ENCODE data around the gene TOX2.

The TOX2 gene

GRCh38 chr20:44104798-44105517, 190.3 kb downstream of the TOX2 start:
- peaks cover 0 to 30% (median 10%) of the 10 kb centered on the region in 5 experiments for H3K9me3 ChIP-seq (ENCODE audit: control extremely low read depth in 1 of 5, control insufficient read depth in 4 of 5, insufficient read depth in 2 of 5, low read depth in 1 of 5, low read length in 4 of 5)
- POLR2A ChIA-PET: no interaction called here
- DNase-seq: peak in 1 of 3 donors; percentile 9
- CTCF ChIA-PET: interaction anchor here (1.1 kb wide), 1 partner anchor 85 kb away, joined by 3 read pairs; no protein-coding TSS in a partner anchor
- peaks cover 2 to 17% (median 4%) of the 10 kb centered on the region in 5 experiments for H3K27me3 ChIP-seq (replicated peaks in 2 of 5; ENCODE audit: control insufficient read depth in 4 of 5, insufficient read depth in 5 of 5, low read length in 4 of 5)
- WGBS (ENCODE audit: insufficient coverage): 73% methylated on average over 3 of the region's 7 CpGs
- no peaks in the 10 kb centered on the region for H3K36me3 ChIP-seq (ENCODE audit: control insufficient read depth in 4 of 4, insufficient read depth in 4 of 4, low read length in 3 of 4)
- no peak overlapping the region for H3K4me3 ChIP-seq (ENCODE audit: control insufficient read depth in 1 of 7, extremely low read depth in 1 of 7, insufficient read depth in 4 of 7, low read depth in 2 of 7, low read length in 6 of 7)
- H3K27ac ChIP-seq (ENCODE audit: insufficient read depth in 1 of 2, low read depth in 1 of 2, low read length in 2 of 2, poor library complexity in 1 of 2, severe bottlenecking in 2 of 2): no peak overlapping the region
- H3K4me1 ChIP-seq (ENCODE audit: control extremely low read depth in 1 of 4, control insufficient read depth in 4 of 4, insufficient read depth in 4 of 4, low read length in 3 of 4): no peaks in the 10 kb centered on the region

DNA sequence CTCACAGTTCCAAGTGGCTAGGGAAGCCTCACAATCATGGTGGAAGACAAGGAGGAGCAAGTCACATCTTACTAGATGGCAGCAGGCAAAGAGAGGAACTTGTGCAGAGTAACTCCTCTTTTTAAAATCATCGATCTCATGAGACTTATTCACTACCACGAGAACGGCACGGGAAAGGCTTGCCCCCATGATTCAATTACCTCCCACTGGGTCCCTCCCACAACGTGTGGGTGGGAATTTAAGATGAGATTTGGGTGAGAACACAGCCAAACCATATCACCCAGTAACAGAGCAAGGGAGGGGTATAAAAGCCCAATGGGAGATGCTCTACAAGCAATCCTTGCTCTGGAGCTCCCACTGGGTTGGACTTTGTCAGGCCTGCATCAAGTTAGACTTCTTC, 192.0 kb downstream of the TOX2 start:
- CTCF ChIA-PET: no interaction called here
- Histone ChIP-seq H3K4me3 (ENCODE audit: control insufficient read depth in 1 of 7, extremely low read depth in 1 of 7, insufficient read depth in 4 of 7, low read depth in 2 of 7, low read length in 6 of 7) (no peak overlapping the region), H3K27ac (ENCODE audit: insufficient read depth in 1 of 2, low read depth in 1 of 2, low read length in 2 of 2, poor library complexity in 1 of 2, severe bottlenecking in 2 of 2) (no peak overlapping the region), H3K36me3 (ENCODE audit: control insufficient read depth in 4 of 4, insufficient read depth in 4 of 4, low read length in 3 of 4) (no peaks in the 10 kb centered on the region), H3K9me3 (ENCODE audit: control extremely low read depth in 1 of 5, control insufficient read depth in 4 of 5, insufficient read depth in 2 of 5, low read depth in 1 of 5, low read length in 4 of 5) (peaks cover 0 to 30% (median 10%) of the 10 kb centered on the region in 5 experiments), H3K27me3 (replicated peaks in 2 of 5; ENCODE audit: control insufficient read depth in 4 of 5, insufficient read depth in 5 of 5, low read length in 4 of 5) (peaks cover 2 to 25% (median 4%) of the 10 kb centered on the region in 5 experiments), H3K4me1 (ENCODE audit: control extremely low read depth in 1 of 4, control insufficient read depth in 4 of 4, insufficient read depth in 4 of 4, low read length in 3 of 4) (no peaks in the 10 kb centered on the region)
- no CpG with 5 or more reads among the region's 5 CpGs for WGBS (ENCODE audit: insufficient coverage)
- POLR2A ChIA-PET: no interaction called here
- no peak for DNase-seq

GRCh38 chr20:44109951-44110361, 195.3 kb downstream of the TOX2 start:
- Histone ChIP-seq H3K27ac (ENCODE audit: insufficient read depth in 1 of 2, low read depth in 1 of 2, low read length in 2 of 2, poor library complexity in 1 of 2, severe bottlenecking in 2 of 2) (no peak overlapping the region), H3K27me3 (replicated peaks in 2 of 5; ENCODE audit: control insufficient read depth in 4 of 5, insufficient read depth in 5 of 5, low read length in 4 of 5) (peaks cover 0 to 26% (median 12%) of the 10 kb centered on the region in 5 experiments), H3K4me3 (ENCODE audit: control insufficient read depth in 1 of 7, extremely low read depth in 1 of 7, insufficient read depth in 4 of 7, low read depth in 2 of 7, low read length in 6 of 7) (no peak overlapping the region), H3K36me3 (ENCODE audit: control insufficient read depth in 4 of 4, insufficient read depth in 4 of 4, low read length in 3 of 4) (no peaks in the 10 kb centered on the region), H3K9me3 (ENCODE audit: control extremely low read depth in 1 of 5, control insufficient read depth in 4 of 5, insufficient read depth in 2 of 5, low read depth in 1 of 5, low read length in 4 of 5) (peaks cover 0 to 17% (median 4%) of the 10 kb centered on the region in 5 experiments), H3K4me1 (ENCODE audit: control extremely low read depth in 1 of 4, control insufficient read depth in 4 of 4, insufficient read depth in 4 of 4, low read length in 3 of 4) (no peaks in the 10 kb centered on the region)
- ChIA-PET POLR2A (no interaction called here), CTCF (no interaction called here)
- WGBS (ENCODE audit: insufficient coverage): 56% methylated on average over 5 of the region's 5 CpGs
- DNase-seq: no peak

- no peak overlapping the region for H3K27ac ChIP-seq (ENCODE audit: insufficient read depth in 1 of 2, low read depth in 1 of 2, low read length in 2 of 2, poor library complexity in 1 of 2, severe bottlenecking in 2 of 2)
- no peak for DNase-seq
- no peak overlapping the region for H3K4me3 ChIP-seq (ENCODE audit: control insufficient read depth in 1 of 7, extremely low read depth in 1 of 7, insufficient read depth in 4 of 7, low read depth in 2 of 7, low read length in 6 of 7)
- H3K4me1 ChIP-seq (ENCODE audit: control extremely low read depth in 1 of 4, control insufficient read depth in 4 of 4, insufficient read depth in 4 of 4, low read length in 3 of 4): no peaks in the 10 kb centered on the region
- H3K9me3 ChIP-seq (ENCODE audit: control extremely low read depth in 1 of 5, control insufficient read depth in 4 of 5, insufficient read depth in 2 of 5, low read depth in 1 of 5, low read length in 4 of 5): peaks cover 0 to 17% (median 4%) of the 10 kb centered on the region in 5 experiments
- CTCF ChIA-PET: no interaction called here
- POLR2A ChIA-PET: no interaction called here
- peaks cover 0 to 33% (median 11%) of the 10 kb centered on the region in 5 experiments for H3K27me3 ChIP-seq (replicated peaks in 2 of 5; ENCODE audit: control insufficient read depth in 4 of 5, insufficient read depth in 5 of 5, low read length in 4 of 5)
- 99% methylated on average over 8 of the region's 9 CpGs for WGBS (ENCODE audit: insufficient coverage)
- H3K36me3 ChIP-seq (ENCODE audit: control insufficient read depth in 4 of 4, insufficient read depth in 4 of 4, low read length in 3 of 4): no peaks in the 10 kb centered on the region
Observed at GRCh38 chr20:44110816-44111568, 196.3 kb downstream of the TOX2 start.

- WGBS (ENCODE audit: insufficient coverage): 45% methylated on average over 6 of the region's 6 CpGs
- ChIA-PET CTCF (interaction anchor here (0.9 to 1.5 kb wide), 2 partner anchors 15 to 295 kb away, joined by 3 read pairs; no protein-coding TSS in a partner anchor), POLR2A (interaction anchor here (0.7 kb wide), 1 partner anchor 487 kb away, joined by 3 read pairs; no protein-coding TSS in a partner anchor)
- H3K36me3 ChIP-seq (ENCODE audit: control insufficient read depth in 4 of 4, insufficient read depth in 4 of 4, low read length in 3 of 4): no peaks in the 10 kb centered on the region
- peaks cover 0 to 37% (median 16%) of the 10 kb centered on the region in 5 experiments for H3K27me3 ChIP-seq (replicated peaks in 2 of 5; ENCODE audit: control insufficient read depth in 4 of 5, insufficient read depth in 5 of 5, low read length in 4 of 5)
- no peak overlapping the region for H3K4me3 ChIP-seq (ENCODE audit: control insufficient read depth in 1 of 7, extremely low read depth in 1 of 7, insufficient read depth in 4 of 7, low read depth in 2 of 7, low read length in 6 of 7)
- H3K4me1 ChIP-seq (ENCODE audit: control extremely low read depth in 1 of 4, control insufficient read depth in 4 of 4, insufficient read depth in 4 of 4, low read length in 3 of 4): peaks cover 0 to 3% (median 0%) of the 10 kb centered on the region in 4 experiments
- no peak overlapping the region for H3K27ac ChIP-seq (ENCODE audit: insufficient read depth in 1 of 2, low read depth in 1 of 2, low read length in 2 of 2, poor library complexity in 1 of 2, severe bottlenecking in 2 of 2)
- H3K9me3 ChIP-seq (ENCODE audit: control extremely low read depth in 1 of 5, control insufficient read depth in 4 of 5, insufficient read depth in 2 of 5, low read depth in 1 of 5, low read length in 4 of 5): peaks cover 0 to 17% (median 4%) of the 10 kb centered on the region in 5 experiments
- DNase-seq: no peak
Observed at GRCh38 chr20:44111712-44112335, 197.2 kb downstream of the TOX2 start.

DNA sequence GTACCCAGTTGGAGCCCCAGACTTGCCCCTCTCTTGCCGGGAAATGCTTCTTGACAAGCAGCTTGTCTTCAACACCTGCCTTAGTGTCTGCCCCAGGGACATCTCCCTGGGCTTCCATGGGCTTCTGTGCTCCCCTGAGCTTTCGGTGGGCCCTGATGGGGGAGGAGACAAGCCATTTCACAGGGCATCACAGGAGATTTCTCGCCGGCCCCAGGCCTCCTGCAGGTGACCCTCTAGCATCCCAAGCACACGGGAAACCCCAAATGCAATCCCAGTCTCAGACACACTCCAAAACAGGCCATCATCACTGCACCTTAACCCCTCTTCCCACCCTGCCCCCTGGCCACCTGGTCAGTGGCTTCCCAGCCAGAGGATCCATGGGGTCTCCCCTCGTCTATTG, 197.8 kb downstream of the TOX2 start:
- WGBS (ENCODE audit: insufficient coverage): 95% methylated on average over 3 of the region's 6 CpGs
- peaks cover 0 to 37% (median 16%) of the 10 kb centered on the region in 5 experiments for H3K27me3 ChIP-seq (replicated peaks in 2 of 5; ENCODE audit: control insufficient read depth in 4 of 5, insufficient read depth in 5 of 5, low read length in 4 of 5)
- CTCF ChIA-PET: interaction anchor here (0.9 to 1.5 kb wide), 2 partner anchors 15 to 294 kb away, joined by 3 read pairs; no protein-coding TSS in a partner anchor

More for the DNA sequence above, 197.8 kb downstream of the TOX2 start:
- no peak overlapping the region for H3K27ac ChIP-seq (ENCODE audit: insufficient read depth in 1 of 2, low read depth in 1 of 2, low read length in 2 of 2, poor library complexity in 1 of 2, severe bottlenecking in 2 of 2)
- H3K4me1 ChIP-seq (ENCODE audit: control extremely low read depth in 1 of 4, control insufficient read depth in 4 of 4, insufficient read depth in 4 of 4, low read length in 3 of 4): peaks cover 0 to 3% (median 0%) of the 10 kb centered on the region in 4 experiments
- no peak for DNase-seq
- no peaks in the 10 kb centered on the region for H3K36me3 ChIP-seq (ENCODE audit: control insufficient read depth in 4 of 4, insufficient read depth in 4 of 4, low read length in 3 of 4)
- H3K4me3 ChIP-seq (ENCODE audit: control insufficient read depth in 1 of 7, extremely low read depth in 1 of 7, insufficient read depth in 4 of 7, low read depth in 2 of 7, low read length in 6 of 7): no peak overlapping the region
- H3K9me3 ChIP-seq (ENCODE audit: control extremely low read depth in 1 of 5, control insufficient read depth in 4 of 5, insufficient read depth in 2 of 5, low read depth in 1 of 5, low read length in 4 of 5): peaks cover 0 to 12% (median 4%) of the 10 kb centered on the region in 5 experiments
- POLR2A ChIA-PET: no interaction called here

Measured in common myeloid progenitor, CD34-positive (primary cell).